Heart left ventricle (tissue), 16 donors: ENCODE results near the gene ADTRP. TPM values are rescaled to one million over a fixed set of nuclear protein-coding genes. Genes with fewer than 3 reads are reported as not detected.

Experiments
- ATAC-seq, 4 donors: fragments of 200-7000 bp; cut with Tn5 transposase; one replicate each; pipeline ENCODE4 v1.9.1; 2020 to 2022; ENCODE audit warnings: moderate library complexity in 4 of 4, mild to moderate bottlenecking in 3 of 4, moderate number of reproducible peaks in 1 of 4
- DNase-seq, 5 donors: peaks; one replicate each; pipeline ENCODE4 v3.0.0-alpha.2; 2020
- H3K27ac ChIP-seq, 12 donors: fragments of 200-600 bp; sonication (generic) in 4 of 12; one replicate each; pipeline versions ENCODE4 v1.5.0 to v1.8.0; 2016 to 2022; ENCODE audit warnings: mild to moderate bottlenecking in 2 of 12
- H3K27me3 ChIP-seq, 9 donors: fragments of 200-600 bp; sonication (generic) in 2 of 9; one replicate each; pipeline versions ENCODE4 v1.5.1 to v1.8.0; 2016 to 2022; ENCODE audit warnings: mild to moderate bottlenecking in 3 of 9
- H3K36me3 ChIP-seq, 9 donors: fragments of 200-600 bp; sonication (generic) in 2 of 9; one replicate each; pipeline versions ENCODE4 v1.5.0 to v1.8.0; 2018 to 2022; ENCODE audit warnings: mild to moderate bottlenecking in 2 of 9
- H3K4me1 ChIP-seq, 12 donors: fragments of 200-600 bp; sonication (generic) in 4 of 12; one replicate each; pipeline versions ENCODE4 v1.5.0 to v1.8.0; 2016 to 2022; ENCODE audit warnings: mild to moderate bottlenecking in 3 of 12
- H3K4me3 ChIP-seq, 12 donors: fragments of 200-600 bp; sonication (generic) in 4 of 12; one replicate each; pipeline versions ENCODE4 v1.5.0 to v1.8.0; 2017 to 2022; ENCODE audit warnings: mild to moderate bottlenecking in 9 of 12, moderate library complexity in 4 of 12
- H3K9me3 ChIP-seq, 12 donors: fragments of 200-600 bp; sonication (generic) in 4 of 12; one replicate each; pipeline versions ENCODE4 v1.5.0 to v1.8.0; 2016 to 2022; ENCODE audit warnings: mild to moderate bottlenecking in 1 of 12
- CTCF ChIP-seq, 12 donors: fragments of 200-600 bp; sonication (generic) in 4 of 12; IDR thresholded peaks; one replicate each; pipeline versions ENCODE4 v1.5.0 to v1.8.0; 2018 to 2022; ENCODE audit warnings: antibody characterized with exemption in 12 of 12, mild to moderate bottlenecking in 5 of 12
- POLR2A ChIP-seq, 2 donors: fragments of 450-650 bp; IDR thresholded peaks; one replicate each; pipeline ENCODE4 v1.6.1; 2017; ENCODE audit warnings: antibody characterized with exemption in 2 of 2, mild to moderate bottlenecking in 2 of 2, moderate library complexity in 2 of 2
- WGBS, 4 donors: extraction: QIAGEN DNeasy Blood & Tissue Kit in 2 of 4; methylation state at CpG; one replicate each; pipeline versions ENCODE4 v1.1.5 to v1.1.7; 2013 to 2018; 5-methylcytosine and 5-hydroxymethylcytosine counted together
- intact Hi-C, 10 donors: fragments of 100-400 bp; cut with DNase I; formaldehyde crosslinking; loops; one replicate each; pipeline versions ENCODE4 v1.11.1 to v1.14.2; 2022
- polyA plus RNA-seq, 2 donors: library from polyadenylated mRNA; stranded (reverse); fragments of 200-250 nt; gene quantifications; one replicate each; pipeline ENCODE4 v1.2.3, GENCODE V29; 2013
- total RNA-seq, 9 donors: library from RNA; depleted of rRNA in 2 of 9; stranded (reverse); fragments of >200 nt in 2 of 9; fragmentation: NEBNext Ultra II Directional in 3 of 9; extraction: Animal tissue kit (Norgen Biotek cat#: 25700) in 3 of 9; gene quantifications; one replicate each; pipeline versions ENCODE4 v1.1.0 to v1.2.4, GENCODE V29; 2016 to 2023
- donor health status: ischemic (EF 13 %, LVEDD 7.1; RV severe dilation, severe dysfunction).
- donor health status: healthy with polysubstance abuse.
- donor health status: DM: no; HTN: yes; CAD: no.
- donor health status: DM: no; HTN: no; CAD: no.
- donor health status: ischemic (EF 25% LVEDD 6.9; RV normal size, moderate dysfunction).
- donor health status: ischemic (EF 25% LVEDD 5.7; RV mildly dilated, moderate dysfunction).
- donor health status: healthy.
- donor health status: DM: yes; HTN: yes; CAD: no.
- donor health status: ischemic (EF 35%, LVEDD 5.7; RV mildly dilated, moderate dysfunction).
- donor health status: nonischemic (EF 11% LVEDD 7.7; RV severe dilation, severe dysfunction).
- donor health status: DM: yes; HTN: yes; CAD: no.
- donor health status: PGD.
- donor health status: ischemic (EF 29% LVEDD 5.4; RV normal size, mild dysfunction).
- donor health status: nonischemic (EF 23%, LVEDD 6.1; RV moderate dilation, normal function).

Gene ADTRP
- total and polyA plus RNA-seq, 11 donors = 0.26 to 0.85 (median 0.45) TPM; not detected in 7

- Histone ChIP-seq H3K9me3 (no peaks in the 10 kb centered on the region), H3K27ac (no peak overlapping the region), H3K36me3 (no peaks in the 10 kb centered on the region), H3K4me1 (peaks cover 0 to 5% (median 0%) of the 10 kb centered on the region in 12 donors), H3K4me3 (no peak overlapping the region), H3K27me3 (no peaks in the 10 kb centered on the region)
- ATAC-seq (no peak), DNase-seq (no peak)
- intact Hi-C loops = loop anchor here in 8 of 10 donors (2.0 to 10.0 kb wide), 10 partner anchors 44 to 533 kb away; partner anchors contain the start of gene HIVEP1 (in 3 of the 8)
- no peak for TF ChIP-seq POLR2A (IDR thresholded peaks at IDR 0.05)
- TF ChIP-seq CTCF (IDR thresholded peaks at IDR 0.05) = no peak
- 82 to 98% (median 92%) methylated on average over 6 of the region's 6 CpGs for WGBS, 4 donors
Measured at GRCh38 chr6:11701573-11701972, 77.0 kb downstream of the ADTRP start.

GRCh38 chr6:11700118-11700718 lies 78.4 kb downstream of the ADTRP start:
- WGBS, 4 donors = 93 to 99% (median 98%) methylated on average over 2 of the region's 2 CpGs
- no peak for ATAC-seq

GRCh38 chr6:11699576-11699975 lies 79.0 kb downstream of the ADTRP start:
- peaks cover 0 to 6% (median 0%) of the 10 kb centered on the region in 12 donors for H3K9me3 ChIP-seq
- no peak overlapping the region for H3K4me3 ChIP-seq
- no peaks in the 10 kb centered on the region for H3K27me3 ChIP-seq
- DNase-seq (no peak), ATAC-seq (no peak)
- peaks cover 0 to 5% (median 0%) of the 10 kb centered on the region in 12 donors for H3K4me1 ChIP-seq
- intact Hi-C loops = loop anchor here in 7 of 10 donors (5.0 to 10.0 kb wide), 6 partner anchors 42 to 538 kb away; no protein-coding TSS in a partner anchor
- no peak overlapping the region for H3K27ac ChIP-seq
- no peak for TF ChIP-seq CTCF (IDR thresholded peaks at IDR 0.05)
- no peak for TF ChIP-seq POLR2A (IDR thresholded peaks at IDR 0.05)
- 45 to 48% (median 46%) methylated on average over 1 of the region's 1 CpG for WGBS, 4 donors
- H3K36me3 ChIP-seq = no peaks in the 10 kb centered on the region

More at GRCh38 chr6:11700118-11700718, 78.4 kb downstream of the ADTRP start:
- TF ChIP-seq CTCF (IDR thresholded peaks at IDR 0.05) (peak; percentile 26 to 68 (median 46)), POLR2A (IDR thresholded peaks at IDR 0.05) (no peak)
- no peaks in the 10 kb centered on the region for H3K27me3 ChIP-seq
- no peaks in the 10 kb centered on the region for H3K36me3 ChIP-seq
- H3K27ac ChIP-seq = no peak overlapping the region
- intact Hi-C loops = loop anchor here in 8 of 10 donors (2.0 to 10.0 kb wide), 10 partner anchors 43 to 535 kb away; partner anchors contain the start of gene HIVEP1 (in 3 of the 8)
- H3K4me3 ChIP-seq = no peak overlapping the region
- H3K4me1 ChIP-seq = peaks cover 0 to 5% (median 0%) of the 10 kb centered on the region in 12 donors
- no peak for DNase-seq
- peaks cover 0 to 6% (median 0%) of the 10 kb centered on the region in 12 donors for H3K9me3 ChIP-seq
